ENCODE measurements around the gene PARP14.

- no peak for TF ChIP-seq EZH2 (IDR thresholded peaks at IDR 0.05; ENCODE audit: low read depth)
- TF ChIP-seq, protein P1, sequence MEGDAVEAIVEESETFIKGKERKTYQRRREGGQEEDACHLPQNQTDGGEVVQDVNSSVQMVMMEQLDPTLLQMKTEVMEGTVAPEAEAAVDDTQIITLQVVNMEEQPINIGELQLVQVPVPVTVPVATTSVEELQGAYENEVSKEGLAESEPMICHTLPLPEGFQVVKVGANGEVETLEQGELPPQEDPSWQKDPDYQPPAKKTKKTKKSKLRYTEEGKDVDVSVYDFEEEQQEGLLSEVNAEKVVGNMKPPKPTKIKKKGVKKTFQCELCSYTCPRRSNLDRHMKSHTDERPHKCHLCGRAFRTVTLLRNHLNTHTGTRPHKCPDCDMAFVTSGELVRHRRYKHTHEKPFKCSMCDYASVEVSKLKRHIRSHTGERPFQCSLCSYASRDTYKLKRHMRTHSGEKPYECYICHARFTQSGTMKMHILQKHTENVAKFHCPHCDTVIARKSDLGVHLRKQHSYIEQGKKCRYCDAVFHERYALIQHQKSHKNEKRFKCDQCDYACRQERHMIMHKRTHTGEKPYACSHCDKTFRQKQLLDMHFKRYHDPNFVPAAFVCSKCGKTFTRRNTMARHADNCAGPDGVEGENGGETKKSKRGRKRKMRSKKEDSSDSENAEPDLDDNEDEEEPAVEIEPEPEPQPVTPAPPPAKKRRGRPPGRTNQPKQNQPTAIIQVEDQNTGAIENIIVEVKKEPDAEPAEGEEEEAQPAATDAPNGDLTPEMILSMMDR (conservative IDR thresholded peaks at IDR 0.05) = no peak
Observed at GRCh38 chr3:122677216-122677615, 3.4 kb upstream of the PARP14 start.

Measured in PC-9 (cell line).